IMR-90 (cell line): ENCODE data around the gene AQP12A. TPM values are rescaled to one million over a fixed set of nuclear protein-coding genes. Genes with fewer than 3 reads are reported as not detected.

Source experiments
- ATAC-seq: fragments of 200-7000 bp; cut with Tn5 transposase; 2 replicates; pipeline ENCODE4 v1.9.1; 2020; ENCODE audit warnings: low read depth, mild to moderate bottlenecking, moderate library complexity
- BruUV-seq: library from RNA; stranded (reverse); fragments of 400-500 nt; replicated peaks from 2 replicates; lab custom pipeline; 2021; lab: Mats Ljungman, UMichigan
- CTCF ChIA-PET: fragments of 300-600 bp; formaldehyde crosslinking; extraction: SDS; loops from one replicate; lab custom pipeline; 2021; ENCODE audit warnings: antibody characterized with exemption; lab: Yijun Ruan, JAX
- POLR2A ChIA-PET: fragments of 300-600 bp; sonication (Branson Sonifier 250); formaldehyde crosslinking; loops from one replicate; lab custom pipeline; 2022; ENCODE audit warnings: antibody characterized with exemption; ENCODE audit not compliant: unreplicated experiment; lab: Charles Lee
- DNase-seq: peaks from one replicate; pipeline ENCODE4 v3.0.0; 2013
- H2AFZ ChIP-seq: replicated peaks from 2 replicates; pipeline ENCODE3; 2013; ENCODE audit warnings: low read length, mild to moderate bottlenecking; ENCODE audit not compliant: poor library complexity
- H2AK5ac ChIP-seq: 2 replicates; pipeline ENCODE4 v1.6.1; 2013; ENCODE audit warnings: low read depth, low read length, inconsistent platforms
- H2AK9ac ChIP-seq: replicated peaks from 2 replicates; pipeline ENCODE3; 2013; ENCODE audit warnings: mild to moderate bottlenecking, low read depth, low read length, moderate library complexity; ENCODE audit not compliant: poor library complexity
- H2BK120ac ChIP-seq: 2 replicates; pipeline ENCODE4 v1.6.1; 2013; ENCODE audit warnings: low read depth, low read length, inconsistent platforms
- H2BK15ac ChIP-seq: 3 replicates; pipeline ENCODE4 v1.6.1; 2013; ENCODE audit warnings: low read depth, low read length, inconsistent platforms
- H2BK20ac ChIP-seq: 2 replicates; pipeline ENCODE4 v1.6.1; 2013; ENCODE audit warnings: low read depth, mild to moderate bottlenecking, inconsistent platforms, low read length, moderate library complexity
- H2BK5ac ChIP-seq: 2 replicates; pipeline ENCODE4 v1.6.1; 2013; ENCODE audit warnings: mild to moderate bottlenecking, low read depth, low read length, inconsistent platforms; ENCODE audit not compliant: poor library complexity, severe bottlenecking
- H3K14ac ChIP-seq: replicated peaks from 2 replicates; pipeline ENCODE4 v1.6.1; 2013; ENCODE audit warnings: low read depth, low read length, inconsistent platforms
- H3K18ac ChIP-seq: 2 replicates; pipeline ENCODE4 v1.6.1; 2013; ENCODE audit warnings: low read depth, low read length, control low read depth
- H3K23ac ChIP-seq: 2 replicates; pipeline ENCODE4 v1.6.1; 2013; ENCODE audit warnings: low read depth, low read length, inconsistent platforms
- H3K27ac ChIP-seq: 2 replicates; pipeline ENCODE4 v1.5.1; 2013; ENCODE audit warnings: mild to moderate bottlenecking, control low read depth, low read length; ENCODE audit not compliant: insufficient read depth
- H3K27me3 ChIP-seq: 2 replicates; pipeline ENCODE4 v1.6.1; 2013; ENCODE audit warnings: low read length; ENCODE audit not compliant: control insufficient read depth, insufficient read depth
- H3K36me3 ChIP-seq: 2 replicates; pipeline ENCODE4 v1.6.1; 2013; ENCODE audit warnings: low read length, mixed read lengths; ENCODE audit not compliant: control insufficient read depth, insufficient read depth
- H3K4ac ChIP-seq: 2 replicates; pipeline ENCODE4 v1.6.1; 2013; ENCODE audit warnings: low read depth, low read length, inconsistent platforms
- H3K4me1 ChIP-seq: 2 replicates; pipeline ENCODE4 v1.6.1; 2013; ENCODE audit warnings: low read length, mixed read lengths; ENCODE audit not compliant: control insufficient read depth, insufficient read depth
- H3K4me2 ChIP-seq: 2 replicates; pipeline ENCODE4 v1.6.1; 2013; ENCODE audit warnings: low read depth, mild to moderate bottlenecking, control low read depth, low read length, moderate library complexity
- H3K4me3 ChIP-seq: 2 replicates; pipeline ENCODE4 v1.5.1; 2013; ENCODE audit warnings: low read depth, mild to moderate bottlenecking, control low read depth, low read length, moderate library complexity; ENCODE audit not compliant: insufficient read depth
- H3K56ac ChIP-seq: 2 replicates; pipeline ENCODE4 v1.6.1; 2013; ENCODE audit warnings: low read length, inconsistent platforms; ENCODE audit not compliant: insufficient read depth; ENCODE audit errors: extremely low read depth
- H3K79me1 ChIP-seq, 2 experiments: 2 replicates each; pipeline ENCODE4 v1.6.1; 2013; ENCODE audit warnings: low read length in 2 of 2, inconsistent platforms in 1 of 2, low read depth in 1 of 2
- H3K9ac ChIP-seq: 2 replicates; pipeline ENCODE4 v1.6.1; 2013; ENCODE audit warnings: low read depth, low read length, control low read depth
- H3K9me1 ChIP-seq: 2 replicates; pipeline ENCODE4 v1.6.1; 2013; ENCODE audit warnings: low read length, inconsistent platforms; ENCODE audit not compliant: insufficient read depth
- H3K9me3 ChIP-seq: 2 replicates; pipeline ENCODE4 v1.6.1; 2013; ENCODE audit warnings: low read length; ENCODE audit not compliant: control insufficient read depth, insufficient read depth
- H4K20me1 ChIP-seq: 2 replicates; pipeline ENCODE4 v1.6.1; 2013; ENCODE audit warnings: low read length, inconsistent platforms; ENCODE audit not compliant: insufficient read depth
- H4K5ac ChIP-seq: 2 replicates; pipeline ENCODE4 v1.6.1; 2013; ENCODE audit warnings: mild to moderate bottlenecking, low read depth, low read length, control low read depth
- H4K8ac ChIP-seq, 2 experiments: 2 replicates each; pipeline ENCODE4 v1.6.1; 2013; ENCODE audit warnings: low read depth in 2 of 2, low read length in 2 of 2, control low read depth in 1 of 2, inconsistent platforms in 1 of 2
- H4K91ac ChIP-seq: 2 replicates; pipeline ENCODE4 v1.6.1; 2013; ENCODE audit warnings: low read depth, low read length, inconsistent platforms; ENCODE audit not compliant: insufficient read depth
- CEBPB ChIP-seq: IDR thresholded peaks from 2 replicates; pipeline ENCODE4 v1.6.1; 2012; ENCODE audit warnings: low read depth, low read length, improper control_type of control experiment
- FOS ChIP-seq: fragments of 150-350 bp; IDR thresholded peaks from 2 replicates; pipeline ENCODE4 v1.6.1; 2016; ENCODE audit warnings: low read depth, low read length
- MXI1 ChIP-seq: IDR thresholded peaks from 2 replicates; pipeline ENCODE4 v1.6.1; 2012; ENCODE audit warnings: low read depth, mild to moderate bottlenecking, low read length, moderate library complexity, borderline replicate concordance
- POLR2A ChIP-seq: IDR thresholded peaks from 2 replicates; pipeline ENCODE4 v1.6.1; 2012; ENCODE audit warnings: mild to moderate bottlenecking, low read depth, low read length
- RCOR1 ChIP-seq: IDR thresholded peaks from 2 replicates; pipeline ENCODE4 v1.6.1; 2012; ENCODE audit warnings: mild to moderate bottlenecking, low read length, improper control_type of control experiment; ENCODE audit not compliant: insufficient replicate concordance
- RFX5 ChIP-seq: IDR thresholded peaks from 2 replicates; pipeline ENCODE4 v1.8.0; 2012; ENCODE audit warnings: low read depth, mild to moderate bottlenecking, low read length, moderate library complexity
- WGBS, 2 experiments: methylation state at CpG; one replicate each; pipeline versions ENCODE4 v1.1.5 to v1.1.7; 2013; ENCODE audit warnings: missing lambda C conversion rate in 2 of 2; ENCODE audit not compliant: insufficient read length in 1 of 2; ENCODE audit errors: extremely low coverage in 2 of 2; 5-methylcytosine and 5-hydroxymethylcytosine counted together
- dilution Hi-C: fragments of 300-500 bp; cut with HindIII; formaldehyde crosslinking; loops from one replicate; pipeline ENCODE4 v1.14.3; 2018; ENCODE audit warnings: low sequenced_read_pairs; ENCODE audit not compliant: unreplicated experiment
- in situ Hi-C: fragments of 300-500 bp; cut with MboI; formaldehyde crosslinking; loops from 3 replicates; pipeline ENCODE4 v1.14.3; 2019; ENCODE audit warnings: low sequenced_read_pairs, inconsistent platforms, mixed read lengths
- intact Hi-C: fragments of 100-400 bp; cut with micrococcal nuclease; formaldehyde crosslinking; loops from 2 replicates; pipeline ENCODE4 v1.10.0; 2022
- polyA plus RNA-seq, 3 experiments: library from polyadenylated mRNA; depleted of rRNA; stranded (reverse); fragments of >200 nt; gene quantifications; 2 replicates each; pipeline ENCODE4 v1.2.3, GENCODE V29; 2012; ENCODE audit warnings: low replicate concordance in 1 of 3
- total RNA-seq: library from RNA; depleted of rRNA; stranded (reverse); fragments of >200 nt; gene quantifications from 2 replicates; pipeline ENCODE4 v1.2.3, GENCODE V29; 2012
- TF ChIP-seq, protein P1 (sequence below): fragments of 150-350 bp; IDR thresholded peaks from 2 replicates; pipeline ENCODE4 v1.6.1; 2017; ENCODE audit warnings: mild to moderate bottlenecking, antibody characterized with exemption, low read length, low read depth

AQP12A gene
- total and polyA plus RNA-seq, 2 of the 4 experiments (the other 2 are of a cell fraction) = not detected

DNA sequence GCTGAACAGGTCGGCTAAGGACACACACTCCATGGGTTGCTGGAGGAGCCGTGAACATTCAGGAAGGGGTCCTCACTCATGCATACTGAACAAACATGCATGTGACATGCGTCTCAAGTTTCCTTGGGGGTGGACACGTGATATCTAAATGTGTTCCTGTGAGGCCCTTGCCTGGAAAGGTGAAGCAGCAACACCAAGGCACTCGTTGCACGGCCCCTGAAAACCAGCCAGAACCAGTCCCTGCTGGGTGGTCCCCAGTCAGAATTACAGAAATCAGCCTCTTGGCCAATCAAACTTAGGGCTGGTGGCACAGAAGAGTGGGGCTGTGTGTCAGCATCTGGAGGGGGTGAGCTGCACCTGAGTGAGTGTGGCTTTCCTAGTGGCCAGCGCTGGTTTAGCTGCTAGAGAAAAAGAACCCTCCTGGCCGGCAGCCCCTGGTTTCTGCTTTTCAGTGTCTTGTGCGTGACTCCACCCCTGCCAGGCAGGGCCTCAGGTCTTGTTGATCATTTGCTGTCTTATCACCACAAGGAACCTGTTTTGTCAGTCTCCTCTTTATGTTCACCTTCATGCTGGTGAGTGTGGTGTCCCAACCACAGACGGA, 5.8 kb upstream of the AQP12A start:
- WGBS, 2 experiments = 45% methylated on average over 4 of the region's 10 CpGs; no CpG with 5 or more reads in 1 of the 2 experiments

More for the DNA sequence above, 5.8 kb upstream of the AQP12A start:
- no peaks in the 10 kb centered on the region for H3K79me1 ChIP-seq
- no peaks in the 10 kb centered on the region for H3K9me3 ChIP-seq
- H3K14ac ChIP-seq = no peak overlapping the region
- no peak overlapping the region for H3K27ac ChIP-seq
- intact Hi-C loops (no loop called here), in situ Hi-C loops (no loop called here), dilution Hi-C loops (no loop called here)
- H3K9ac ChIP-seq = no peak overlapping the region
- ATAC-seq (no peak), DNase-seq (no peak)
- ChIA-PET CTCF (interaction anchor here (0.6 kb wide), 1 partner anchor 532 kb away, joined by 3 read pairs; no protein-coding TSS in a partner anchor), POLR2A (no interaction called here)
- no peak overlapping the region for H3K56ac ChIP-seq
- no peak overlapping the region for H4K8ac ChIP-seq
- no TSS peak for BruUV-seq
- no peak overlapping the region for H2BK20ac ChIP-seq
- H3K9me1 ChIP-seq = no peaks in the 10 kb centered on the region
- H2AFZ ChIP-seq = peak overlapping the region; percentile 32
- no peak overlapping the region for H2AK9ac ChIP-seq
- TF ChIP-seq POLR2A (no peak), FOS (no peak), CEBPB (no peak), MXI1 (no peak), RFX5 (no peak), RCOR1 (no peak)
- TF ChIP-seq, protein P1, sequence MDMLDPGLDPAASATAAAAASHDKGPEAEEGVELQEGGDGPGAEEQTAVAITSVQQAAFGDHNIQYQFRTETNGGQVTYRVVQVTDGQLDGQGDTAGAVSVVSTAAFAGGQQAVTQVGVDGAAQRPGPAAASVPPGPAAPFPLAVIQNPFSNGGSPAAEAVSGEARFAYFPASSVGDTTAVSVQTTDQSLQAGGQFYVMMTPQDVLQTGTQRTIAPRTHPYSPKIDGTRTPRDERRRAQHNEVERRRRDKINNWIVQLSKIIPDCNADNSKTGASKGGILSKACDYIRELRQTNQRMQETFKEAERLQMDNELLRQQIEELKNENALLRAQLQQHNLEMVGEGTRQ = no peak
- H2BK5ac ChIP-seq = no peak overlapping the region
- no peak overlapping the region for H4K91ac ChIP-seq
- no peak overlapping the region for H4K5ac ChIP-seq
- no peak overlapping the region for H2BK15ac ChIP-seq
- no peak overlapping the region for H3K4me3 ChIP-seq
- H3K27me3 ChIP-seq = peaks cover 33% of the 10 kb centered on the region
- H3K23ac ChIP-seq = no peak overlapping the region
- no peak overlapping the region for H2AK5ac ChIP-seq
- no peaks in the 10 kb centered on the region for H4K20me1 ChIP-seq
- H3K18ac ChIP-seq = no peak overlapping the region
- H3K4me1 ChIP-seq = no peaks in the 10 kb centered on the region
- H2BK120ac ChIP-seq = no peak overlapping the region
- H3K36me3 ChIP-seq = no peaks in the 10 kb centered on the region
- H3K4ac ChIP-seq = no peak overlapping the region
- H3K4me2 ChIP-seq = no peak overlapping the region
